OCI-LY1 (cell line): ENCODE measurements around the gene PNPLA6.

ENCODE experiments used
- EZH2 ChIP-seq: fragments of 200-600 bp; sonication (generic), shearing (Covaris generic); IDR thresholded peaks from 2 replicates; pipeline ENCODE4 v1.8.0; 2017; ENCODE audit warnings: borderline replicate concordance, mixed run types, mild to moderate bottlenecking, antibody characterized with exemption, low read length, moderate library complexity, mixed read lengths
- TF ChIP-seq, protein P1 (sequence below): fragments of 200-600 bp; sonication (generic), shearing (Covaris generic); IDR thresholded peaks from 2 replicates; pipeline ENCODE4 v1.5.1; 2017; ENCODE audit warnings: mild to moderate bottlenecking, antibody characterized with exemption, low read length, moderate library complexity, mixed read lengths

- TF ChIP-seq, protein P1, sequence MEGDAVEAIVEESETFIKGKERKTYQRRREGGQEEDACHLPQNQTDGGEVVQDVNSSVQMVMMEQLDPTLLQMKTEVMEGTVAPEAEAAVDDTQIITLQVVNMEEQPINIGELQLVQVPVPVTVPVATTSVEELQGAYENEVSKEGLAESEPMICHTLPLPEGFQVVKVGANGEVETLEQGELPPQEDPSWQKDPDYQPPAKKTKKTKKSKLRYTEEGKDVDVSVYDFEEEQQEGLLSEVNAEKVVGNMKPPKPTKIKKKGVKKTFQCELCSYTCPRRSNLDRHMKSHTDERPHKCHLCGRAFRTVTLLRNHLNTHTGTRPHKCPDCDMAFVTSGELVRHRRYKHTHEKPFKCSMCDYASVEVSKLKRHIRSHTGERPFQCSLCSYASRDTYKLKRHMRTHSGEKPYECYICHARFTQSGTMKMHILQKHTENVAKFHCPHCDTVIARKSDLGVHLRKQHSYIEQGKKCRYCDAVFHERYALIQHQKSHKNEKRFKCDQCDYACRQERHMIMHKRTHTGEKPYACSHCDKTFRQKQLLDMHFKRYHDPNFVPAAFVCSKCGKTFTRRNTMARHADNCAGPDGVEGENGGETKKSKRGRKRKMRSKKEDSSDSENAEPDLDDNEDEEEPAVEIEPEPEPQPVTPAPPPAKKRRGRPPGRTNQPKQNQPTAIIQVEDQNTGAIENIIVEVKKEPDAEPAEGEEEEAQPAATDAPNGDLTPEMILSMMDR = no peak
- no peak for TF ChIP-seq EZH2
These were observed 14.8 kb downstream of the PNPLA6 start for GRCh38 chr19:7550169-7550770.
